H1 (cell line): ENCODE data around the gene TRIM24. TPM values are rescaled to one million over a fixed set of nuclear protein-coding genes. Genes with fewer than 3 reads are reported as not detected.

Experiments used
- CTCF ChIA-PET: fragments of 300-600 bp; sonication (Branson Sonifier 250); formaldehyde crosslinking; loops from one replicate; lab custom pipeline; 2021; ENCODE audit not compliant: partially characterized antibody; lab: Charles Lee
- POLR2A ChIA-PET: fragments of 300-600 bp; sonication (Branson Sonifier 250); formaldehyde crosslinking; loops from one replicate; lab custom pipeline; 2021; ENCODE audit warnings: inconsistent platforms; ENCODE audit not compliant: partially characterized antibody; lab: Charles Lee
- DNase-seq, 2 experiments: peaks; one replicate each; pipeline versions ENCODE4 v3.0.0 to v3.0.0-alpha.2; 2010 to 2022; ENCODE audit warnings: low spot score in 2 of 2, low read depth in 1 of 2, mixed read lengths in 1 of 2
- FAIRE-seq: peaks from 2 replicates; lab custom pipeline; 2011; peaks lifted over from hg19 to GRCh38; lab: Jason Lieb, UNC
- H2AFZ ChIP-seq: 2 replicates; pipeline ENCODE4 v1.8.1; 2012; ENCODE audit warnings: low read length, inconsistent platforms
- H2AK5ac ChIP-seq: 2 replicates; pipeline ENCODE4 v1.6.1; 2013; ENCODE audit warnings: low read depth, low read length
- H2BK120ac ChIP-seq: replicated peaks from 2 replicates; pipeline ENCODE3; 2013; ENCODE audit warnings: low read depth, low read length, inconsistent platforms
- H2BK12ac ChIP-seq: 2 replicates; pipeline ENCODE4 v1.6.1; 2013; ENCODE audit warnings: low read depth, low read length
- H2BK15ac ChIP-seq: 2 replicates; pipeline ENCODE4 v1.6.1; 2013; ENCODE audit warnings: low read length
- H2BK20ac ChIP-seq: 2 replicates; pipeline ENCODE4 v1.6.1; 2013; ENCODE audit warnings: low read length
- H2BK5ac ChIP-seq: 2 replicates; pipeline ENCODE4 v1.6.1; 2013; ENCODE audit warnings: low read depth, low read length
- H3K14ac ChIP-seq: 2 replicates; pipeline ENCODE4 v1.6.1; 2013; ENCODE audit warnings: inconsistent platforms; ENCODE audit not compliant: insufficient read length
- H3K18ac ChIP-seq: 2 replicates; pipeline ENCODE4 v1.6.1; 2013; ENCODE audit warnings: low read length; ENCODE audit errors: extremely low read depth
- H3K23ac ChIP-seq: 2 replicates; pipeline ENCODE4 v1.6.1; 2013; ENCODE audit warnings: inconsistent platforms; ENCODE audit not compliant: insufficient read length
- H3K23me2 ChIP-seq: 2 replicates; pipeline ENCODE4 v1.6.1; 2013; ENCODE audit warnings: low read depth, low read length
- H3K27ac ChIP-seq: 2 replicates; pipeline ENCODE4 v1.6.1; 2011; ENCODE audit warnings: low read depth, low read length, inconsistent platforms
- H3K27me3 ChIP-seq, 4 experiments: replicated peaks in 1 of 4; 1 replicate in 1 of 4; 2 replicates in 3 of 4; pipeline versions ENCODE4 v1.6.1 to v1.8.1; 2011 to 2013; ENCODE audit warnings: low read length in 3 of 4, mild to moderate bottlenecking in 3 of 4, inconsistent platforms in 2 of 4, mixed read lengths in 2 of 4, moderate library complexity in 1 of 4; ENCODE audit not compliant: control insufficient read depth in 3 of 4, insufficient read depth in 3 of 4; ENCODE audit errors: extremely low read depth in 1 of 4
- H3K36me3 ChIP-seq, 4 experiments: 2 replicates each; pipeline versions ENCODE4 v1.6.1 to v1.8.1; 2011 to 2013; ENCODE audit warnings: mild to moderate bottlenecking in 4 of 4, low read length in 3 of 4, moderate library complexity in 2 of 4, control low read depth in 1 of 4, inconsistent platforms in 1 of 4; ENCODE audit not compliant: insufficient read depth in 4 of 4, control insufficient read depth in 2 of 4
- H3K4ac ChIP-seq: replicated peaks from 2 replicates; pipeline ENCODE3; 2013; ENCODE audit warnings: low read length, low read depth, mixed read lengths, inconsistent platforms; ENCODE audit not compliant: insufficient read length
- H3K4me1 ChIP-seq, 4 experiments: replicated peaks in 1 of 4; 1 replicate in 1 of 4; 2 replicates in 3 of 4; pipeline versions ENCODE4 v1.6.1 to v1.8.1; 2011 to 2013; ENCODE audit warnings: low read length in 3 of 4, inconsistent platforms in 2 of 4, mixed read lengths in 1 of 4; ENCODE audit not compliant: insufficient read depth in 4 of 4, control insufficient read depth in 3 of 4
- H3K4me2 ChIP-seq, 2 experiments: 2 replicates each; pipeline versions ENCODE4 v1.6.1 to v1.8.1; 2011 to 2013; ENCODE audit warnings: low read depth in 2 of 2, low read length in 2 of 2, control low read depth in 1 of 2, inconsistent platforms in 1 of 2, mild to moderate bottlenecking in 1 of 2; ENCODE audit not compliant: insufficient read depth in 1 of 2
- H3K4me3 ChIP-seq, 4 experiments: fragments of 200-600, 300-600 bp in 1 of 4; sonication (generic), shearing (Covaris generic), sonication (Bioruptor Twin) in 1 of 4; 2 replicates each; pipeline versions ENCODE4 v1.5.1 to v1.8.1; 2011 to 2016; ENCODE audit warnings: low read length in 4 of 4, low read depth in 3 of 4, control low read depth in 2 of 4, inconsistent platforms in 2 of 4, mild to moderate bottlenecking in 2 of 4, mixed read lengths in 1 of 4, moderate library complexity in 1 of 4; ENCODE audit not compliant: insufficient read depth in 2 of 4; ENCODE audit errors: extremely low read depth in 1 of 4
- H3K56ac ChIP-seq: replicated peaks from 2 replicates; pipeline ENCODE3; 2013; ENCODE audit warnings: low read depth, mild to moderate bottlenecking, mixed read lengths, low read length, inconsistent platforms; ENCODE audit not compliant: insufficient read length
- H3K79me1 ChIP-seq: 2 replicates; pipeline ENCODE4 v1.6.1; 2013; ENCODE audit warnings: low read depth, low read length, control low read depth
- H3K79me2 ChIP-seq, 2 experiments: 2 replicates each; pipeline versions ENCODE4 v1.6.1 to v1.8.1; 2012 to 2013; ENCODE audit warnings: low read length in 2 of 2, mild to moderate bottlenecking in 2 of 2, inconsistent platforms in 1 of 2; ENCODE audit not compliant: insufficient read depth in 2 of 2, control insufficient read depth in 1 of 2
- H3K9ac ChIP-seq, 4 experiments: replicated peaks in 1 of 4; 1 replicate in 1 of 4; 2 replicates in 3 of 4; pipeline versions ENCODE4 v1.6.1 to v1.8.1; 2011 to 2013; ENCODE audit warnings: low read depth in 3 of 4, low read length in 3 of 4, control low read depth in 2 of 4, mild to moderate bottlenecking in 2 of 4, moderate library complexity in 2 of 4, inconsistent platforms in 1 of 4; ENCODE audit errors: extremely low read depth in 1 of 4
- H3K9me3 ChIP-seq, 2 experiments: 2 replicates each; pipeline versions ENCODE4 v1.6.1 to v1.8.1; 2012 to 2013; ENCODE audit warnings: mild to moderate bottlenecking in 2 of 2, moderate library complexity in 2 of 2, control low read depth in 1 of 2, inconsistent platforms in 1 of 2, low read depth in 1 of 2, low read length in 1 of 2, mixed read lengths in 1 of 2; ENCODE audit not compliant: insufficient read depth in 2 of 2
- H4K20me1 ChIP-seq, 2 experiments: replicated peaks in 1 of 2; 2 replicates each; pipeline versions ENCODE3 to v1.8.1; 2011 to 2013; ENCODE audit warnings: inconsistent platforms in 2 of 2, low read length in 2 of 2, mild to moderate bottlenecking in 1 of 2; ENCODE audit not compliant: insufficient read depth in 2 of 2, control insufficient read depth in 1 of 2
- H4K5ac ChIP-seq: 2 replicates; pipeline ENCODE4 v1.6.1; 2013; ENCODE audit warnings: low read length, low read depth, mixed read lengths, inconsistent platforms; ENCODE audit not compliant: insufficient read length
- H4K8ac ChIP-seq: 2 replicates; pipeline ENCODE4 v1.8.0; 2013; ENCODE audit warnings: mild to moderate bottlenecking, moderate library complexity, low read length, inconsistent platforms; ENCODE audit not compliant: insufficient read depth; ENCODE audit errors: extremely low read depth
- H4K91ac ChIP-seq: replicated peaks from 2 replicates; pipeline ENCODE3; 2013; ENCODE audit warnings: low read length, mixed read lengths, inconsistent platforms; ENCODE audit not compliant: insufficient read length
- ATF3 ChIP-seq: IDR thresholded peaks from 2 replicates; pipeline ENCODE4 v1.6.1; 2011; ENCODE audit warnings: low read depth, mild to moderate bottlenecking, low read length; ENCODE audit not compliant: insufficient read depth
- BRCA1 ChIP-seq: IDR thresholded peaks from 2 replicates; pipeline ENCODE4 v1.6.1; 2012; ENCODE audit warnings: low read depth, low read length, improper control_type of control experiment
- CBX5 ChIP-seq: fragments of 300-800, 300-1000 bp; sonication (generic); IDR thresholded peaks from 2 replicates; pipeline ENCODE4 v1.7.1; 2016; ENCODE audit warnings: antibody characterized with exemption, low read length, low read depth
- CEBPB ChIP-seq: IDR thresholded peaks from 2 replicates; pipeline ENCODE4 v1.6.1; 2012; ENCODE audit warnings: low read depth, low read length
- CREB1 ChIP-seq: IDR thresholded peaks from 2 replicates; pipeline ENCODE4 v1.6.1; 2012; ENCODE audit warnings: inconsistent platforms
- HDAC2 ChIP-seq, 2 experiments: fragments of 300-600 bp in 1 of 2; sonication (generic) in 1 of 2; IDR thresholded peaks; 2 replicates each; pipeline ENCODE4 v1.6.1; 2011 to 2012; ENCODE audit warnings: low read depth in 2 of 2, low read length in 2 of 2, mild to moderate bottlenecking in 2 of 2, moderate library complexity in 2 of 2, borderline replicate concordance in 1 of 2, inconsistent platforms in 1 of 2
- NANOG ChIP-seq: IDR thresholded peaks from 2 replicates; pipeline ENCODE4 v1.6.1; 2011; ENCODE audit warnings: low read length, low read depth, mild to moderate bottlenecking, inconsistent platforms; ENCODE audit not compliant: insufficient read depth, poor library complexity, severe bottlenecking
- RXRA ChIP-seq: IDR thresholded peaks from 2 replicates; pipeline ENCODE4 v1.6.1; 2011; ENCODE audit warnings: low read depth, mild to moderate bottlenecking, low read length, moderate library complexity; ENCODE audit not compliant: insufficient read depth
- SAP30 ChIP-seq: fragments of 300-600 bp; sonication (generic); IDR thresholded peaks from 2 replicates; pipeline ENCODE4 v1.7.1; 2012; ENCODE audit warnings: low read length, moderate library complexity, mild to moderate bottlenecking, inconsistent platforms; ENCODE audit not compliant: insufficient read depth, insufficient replicate concordance
- SIN3A ChIP-seq, 2 experiments: IDR thresholded peaks in 1 of 2; conservative IDR thresholded peaks in 1 of 2; 2 replicates each; pipeline ENCODE4 v1.6.1; 2011 to 2012; ENCODE audit warnings: low read length in 2 of 2, improper control_type of control experiment in 1 of 2, low read depth in 1 of 2, mild to moderate bottlenecking in 1 of 2
- YY1 ChIP-seq: IDR thresholded peaks from 2 replicates; pipeline ENCODE4 v1.6.1; 2011; ENCODE audit warnings: low read depth, mild to moderate bottlenecking, low read length
- WGBS, 2 experiments: shearing (Covaris generic) in 1 of 2; methylation state at CpG; one replicate each; pipeline versions ENCODE4 v1.1.6 to v1.1.7; 2013 to 2015; ENCODE audit warnings: low lambda C conversion rate in 2 of 2, mixed read lengths in 2 of 2, inconsistent platforms in 1 of 2, low coverage in 1 of 2, missing lambda C conversion rate in 1 of 2; ENCODE audit not compliant: insufficient replicate concordance in 2 of 2, insufficient coverage in 1 of 2, insufficient read length in 1 of 2; ENCODE audit errors: extremely low coverage in 1 of 2, missing lambda C conversion rate in 1 of 2; 5-methylcytosine and 5-hydroxymethylcytosine counted together
- polyA plus RNA-seq, 7 experiments: library from polyadenylated mRNA; depleted of rRNA in 3 of 7; stranded (reverse) in 5 of 7; unstranded in 2 of 7; fragments of >200 nt in 5 of 7; fragments of 200-250 nt in 2 of 7; gene quantifications; 1 replicate in 5 of 7; 2 replicates in 1 of 7; 4 replicates in 1 of 7; pipeline versions ENCODE4 v1.2.1 to v1.2.3, GENCODE V29; 2011 to 2013; ENCODE audit warnings: missing spikeins in 2 of 7, mixed read lengths in 2 of 7
- total RNA-seq: library from RNA; stranded (reverse); fragmentation: NEBNext Ultra II Directional; extraction: Animal tissue kit (Norgen Biotek cat#: 25700); gene quantifications from 2 replicates; pipeline ENCODE4 v1.2.1, GENCODE V29; 2021
- TF ChIP-seq, protein P1 (sequence below): IDR thresholded peaks from 2 replicates; pipeline ENCODE4 v1.6.1; 2012; ENCODE audit warnings: inconsistent platforms

TRIM24 gene
- total and polyA plus RNA-seq, 2 of the 8 experiments (the other 6 are each of a cell fraction or from before 2014, with no cell fraction given) = 67.6 to 149 TPM

- Histone ChIP-seq H2AK5ac (no peak overlapping the region), H3K79me2 (peaks cover 20 to 100% of the 10 kb centered on the region in 2 experiments)
- TF ChIP-seq CBX5 = no peak
- TF ChIP-seq, protein P1, sequence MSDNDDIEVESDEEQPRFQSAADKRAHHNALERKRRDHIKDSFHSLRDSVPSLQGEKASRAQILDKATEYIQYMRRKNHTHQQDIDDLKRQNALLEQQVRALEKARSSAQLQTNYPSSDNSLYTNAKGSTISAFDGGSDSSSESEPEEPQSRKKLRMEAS = no peak
- TF ChIP-seq CEBPB = no peak
- TF ChIP-seq NANOG = no peak
- no peak for TF ChIP-seq SIN3A (conservative IDR thresholded peaks at IDR 0.05 in 1 of 2, IDR thresholded peaks at IDR 0.05 in 1 of 2; ENCODE audit: low read depth in 1 of 2, low read length in 2 of 2)
- no peak for TF ChIP-seq RXRA
- TF ChIP-seq HDAC2 (IDR thresholded peaks at IDR 0.05; ENCODE audit: borderline replicate concordance in 1 of 2, low read depth in 2 of 2, low read length in 2 of 2) = no peak
- no peak for TF ChIP-seq SAP30
- no peak for TF ChIP-seq CREB1
- TF ChIP-seq YY1 = no peak
- TF ChIP-seq ATF3 = no peak
- TF ChIP-seq BRCA1 = no peak
These were observed 45.4 kb downstream of the TRIM24 start for GRCh38 chr7:138505361-138505873.

More at GRCh38 chr7:138505361-138505873, 45.4 kb downstream of the TRIM24 start:
- peaks cover 17 to 20% of the 10 kb centered on the region in 2 experiments for H4K20me1 ChIP-seq
- H4K91ac ChIP-seq = no peak overlapping the region
- POLR2A ChIA-PET = interaction anchor here (1.5 to 2.6 kb wide), 2 partner anchors 16 to 37 kb away, joined by 4 to 10 read pairs; no protein-coding TSS in a partner anchor
- FAIRE-seq (no peak), DNase-seq (no peak)
- H4K5ac ChIP-seq = no peak overlapping the region
- H4K8ac ChIP-seq = no peak overlapping the region
- no peak overlapping the region for H3K27ac ChIP-seq
- no peak overlapping the region for H3K56ac ChIP-seq
- H3K4ac ChIP-seq = no peak overlapping the region
- H3K23ac ChIP-seq = no peak overlapping the region
- H2AFZ ChIP-seq = no peak overlapping the region
- H3K4me1 ChIP-seq = peaks cover 0 to 5% (median 0%) of the 10 kb centered on the region in 4 experiments; a peak in 2 of 7 replicates
- H2BK5ac ChIP-seq = no peak overlapping the region
- no peak overlapping the region for H3K9ac ChIP-seq
- no peaks in the 10 kb centered on the region; the same call in 1 of the 2 replicates for H3K79me1 ChIP-seq
- H3K27me3 ChIP-seq = no peaks in the 10 kb centered on the region
- no peak overlapping the region for H3K14ac ChIP-seq
- 81% methylated on average over 1 of the region's 2 CpGs; no CpG with 5 or more reads in 1 of the 2 experiments for WGBS, 2 experiments
- no peak overlapping the region for H2BK15ac ChIP-seq
- no peaks in the 10 kb centered on the region; the same call in 1 of the 2 replicates for H3K23me2 ChIP-seq
- H2BK20ac ChIP-seq = no peak overlapping the region
- H2BK12ac ChIP-seq = no peak overlapping the region
- no peak overlapping the region for H2BK120ac ChIP-seq
- CTCF ChIA-PET = interaction anchor here (0.6 to 1.1 kb wide), 2 partner anchors 43 to 503 kb away, joined by 3 read pairs; no protein-coding TSS in a partner anchor
- no peak overlapping the region for H3K4me3 ChIP-seq
- H3K9me3 ChIP-seq = peaks cover 0 to 3% of the 10 kb centered on the region in 2 experiments; a peak in 1 of 4 replicates
- no peak overlapping the region for H3K18ac ChIP-seq
- H3K36me3 ChIP-seq = peaks cover 5 to 78% (median 34%) of the 10 kb centered on the region in 4 experiments
- H3K4me2 ChIP-seq = no peak overlapping the region
